H1 (cell line): Measurements from ENCODE around the gene UBN1. TPM values are rescaled to one million over a fixed set of nuclear protein-coding genes. Genes with fewer than 3 reads are reported as not detected.

ENCODE experiments used
- CTCF ChIA-PET: fragments of 300-600 bp; sonication (Branson Sonifier 250); formaldehyde crosslinking; loops from one replicate; lab custom pipeline; 2021; ENCODE audit not compliant: partially characterized antibody; lab: Charles Lee
- POLR2A ChIA-PET: fragments of 300-600 bp; sonication (Branson Sonifier 250); formaldehyde crosslinking; loops from one replicate; lab custom pipeline; 2021; ENCODE audit warnings: inconsistent platforms; ENCODE audit not compliant: partially characterized antibody; lab: Charles Lee
- DNase-seq, 2 experiments: peaks; one replicate each; pipeline versions ENCODE4 v3.0.0 to v3.0.0-alpha.2; 2010 to 2022; ENCODE audit warnings: low spot score in 2 of 2, low read depth in 1 of 2, mixed read lengths in 1 of 2
- FAIRE-seq: peaks from 2 replicates; lab custom pipeline; 2011; peaks lifted over from hg19 to GRCh38; lab: Jason Lieb, UNC
- H2AFZ ChIP-seq: 2 replicates; pipeline ENCODE4 v1.8.1; 2012; ENCODE audit warnings: low read length, inconsistent platforms
- H2AK5ac ChIP-seq: 2 replicates; pipeline ENCODE4 v1.6.1; 2013; ENCODE audit warnings: low read depth, low read length
- H2BK120ac ChIP-seq: replicated peaks from 2 replicates; pipeline ENCODE3; 2013; ENCODE audit warnings: low read depth, low read length, inconsistent platforms
- H2BK12ac ChIP-seq: 2 replicates; pipeline ENCODE4 v1.6.1; 2013; ENCODE audit warnings: low read depth, low read length
- H2BK15ac ChIP-seq: 2 replicates; pipeline ENCODE4 v1.6.1; 2013; ENCODE audit warnings: low read length
- H2BK20ac ChIP-seq: 2 replicates; pipeline ENCODE4 v1.6.1; 2013; ENCODE audit warnings: low read length
- H2BK5ac ChIP-seq: 2 replicates; pipeline ENCODE4 v1.6.1; 2013; ENCODE audit warnings: low read depth, low read length
- H3K14ac ChIP-seq: 2 replicates; pipeline ENCODE4 v1.6.1; 2013; ENCODE audit warnings: inconsistent platforms; ENCODE audit not compliant: insufficient read length
- H3K18ac ChIP-seq: 2 replicates; pipeline ENCODE4 v1.6.1; 2013; ENCODE audit warnings: low read length; ENCODE audit errors: extremely low read depth
- H3K23ac ChIP-seq: 2 replicates; pipeline ENCODE4 v1.6.1; 2013; ENCODE audit warnings: inconsistent platforms; ENCODE audit not compliant: insufficient read length
- H3K23me2 ChIP-seq: 2 replicates; pipeline ENCODE4 v1.6.1; 2013; ENCODE audit warnings: low read depth, low read length
- H3K27ac ChIP-seq: 2 replicates; pipeline ENCODE4 v1.6.1; 2011; ENCODE audit warnings: low read depth, low read length, inconsistent platforms
- H3K27me3 ChIP-seq, 4 experiments: replicated peaks in 1 of 4; 1 replicate in 1 of 4; 2 replicates in 3 of 4; pipeline versions ENCODE4 v1.6.1 to v1.8.1; 2011 to 2013; ENCODE audit warnings: low read length in 3 of 4, mild to moderate bottlenecking in 3 of 4, inconsistent platforms in 2 of 4, mixed read lengths in 2 of 4, moderate library complexity in 1 of 4; ENCODE audit not compliant: control insufficient read depth in 3 of 4, insufficient read depth in 3 of 4; ENCODE audit errors: extremely low read depth in 1 of 4
- H3K36me3 ChIP-seq, 4 experiments: 2 replicates each; pipeline versions ENCODE4 v1.6.1 to v1.8.1; 2011 to 2013; ENCODE audit warnings: mild to moderate bottlenecking in 4 of 4, low read length in 3 of 4, moderate library complexity in 2 of 4, control low read depth in 1 of 4, inconsistent platforms in 1 of 4; ENCODE audit not compliant: insufficient read depth in 4 of 4, control insufficient read depth in 2 of 4
- H3K4ac ChIP-seq: replicated peaks from 2 replicates; pipeline ENCODE3; 2013; ENCODE audit warnings: low read length, low read depth, mixed read lengths, inconsistent platforms; ENCODE audit not compliant: insufficient read length
- H3K4me1 ChIP-seq, 4 experiments: replicated peaks in 1 of 4; 1 replicate in 1 of 4; 2 replicates in 3 of 4; pipeline versions ENCODE4 v1.6.1 to v1.8.1; 2011 to 2013; ENCODE audit warnings: low read length in 3 of 4, inconsistent platforms in 2 of 4, mixed read lengths in 1 of 4; ENCODE audit not compliant: insufficient read depth in 4 of 4, control insufficient read depth in 3 of 4
- H3K4me2 ChIP-seq, 2 experiments: 2 replicates each; pipeline versions ENCODE4 v1.6.1 to v1.8.1; 2011 to 2013; ENCODE audit warnings: low read depth in 2 of 2, low read length in 2 of 2, control low read depth in 1 of 2, inconsistent platforms in 1 of 2, mild to moderate bottlenecking in 1 of 2; ENCODE audit not compliant: insufficient read depth in 1 of 2
- H3K4me3 ChIP-seq, 4 experiments: fragments of 200-600, 300-600 bp in 1 of 4; sonication (generic), shearing (Covaris generic), sonication (Bioruptor Twin) in 1 of 4; 2 replicates each; pipeline versions ENCODE4 v1.5.1 to v1.8.1; 2011 to 2016; ENCODE audit warnings: low read length in 4 of 4, low read depth in 3 of 4, control low read depth in 2 of 4, inconsistent platforms in 2 of 4, mild to moderate bottlenecking in 2 of 4, mixed read lengths in 1 of 4, moderate library complexity in 1 of 4; ENCODE audit not compliant: insufficient read depth in 2 of 4; ENCODE audit errors: extremely low read depth in 1 of 4
- H3K56ac ChIP-seq: replicated peaks from 2 replicates; pipeline ENCODE3; 2013; ENCODE audit warnings: low read depth, mild to moderate bottlenecking, mixed read lengths, low read length, inconsistent platforms; ENCODE audit not compliant: insufficient read length
- H3K79me1 ChIP-seq: 2 replicates; pipeline ENCODE4 v1.6.1; 2013; ENCODE audit warnings: low read depth, low read length, control low read depth
- H3K79me2 ChIP-seq, 2 experiments: 2 replicates each; pipeline versions ENCODE4 v1.6.1 to v1.8.1; 2012 to 2013; ENCODE audit warnings: low read length in 2 of 2, mild to moderate bottlenecking in 2 of 2, inconsistent platforms in 1 of 2; ENCODE audit not compliant: insufficient read depth in 2 of 2, control insufficient read depth in 1 of 2
- H3K9ac ChIP-seq, 4 experiments: replicated peaks in 1 of 4; 1 replicate in 1 of 4; 2 replicates in 3 of 4; pipeline versions ENCODE4 v1.6.1 to v1.8.1; 2011 to 2013; ENCODE audit warnings: low read depth in 3 of 4, low read length in 3 of 4, control low read depth in 2 of 4, mild to moderate bottlenecking in 2 of 4, moderate library complexity in 2 of 4, inconsistent platforms in 1 of 4; ENCODE audit errors: extremely low read depth in 1 of 4
- H3K9me3 ChIP-seq, 2 experiments: 2 replicates each; pipeline versions ENCODE4 v1.6.1 to v1.8.1; 2012 to 2013; ENCODE audit warnings: mild to moderate bottlenecking in 2 of 2, moderate library complexity in 2 of 2, control low read depth in 1 of 2, inconsistent platforms in 1 of 2, low read depth in 1 of 2, low read length in 1 of 2, mixed read lengths in 1 of 2; ENCODE audit not compliant: insufficient read depth in 2 of 2
- H4K20me1 ChIP-seq, 2 experiments: replicated peaks in 1 of 2; 2 replicates each; pipeline versions ENCODE3 to v1.8.1; 2011 to 2013; ENCODE audit warnings: inconsistent platforms in 2 of 2, low read length in 2 of 2, mild to moderate bottlenecking in 1 of 2; ENCODE audit not compliant: insufficient read depth in 2 of 2, control insufficient read depth in 1 of 2
- H4K5ac ChIP-seq: 2 replicates; pipeline ENCODE4 v1.6.1; 2013; ENCODE audit warnings: low read length, low read depth, mixed read lengths, inconsistent platforms; ENCODE audit not compliant: insufficient read length
- H4K8ac ChIP-seq: 2 replicates; pipeline ENCODE4 v1.8.0; 2013; ENCODE audit warnings: mild to moderate bottlenecking, moderate library complexity, low read length, inconsistent platforms; ENCODE audit not compliant: insufficient read depth; ENCODE audit errors: extremely low read depth
- H4K91ac ChIP-seq: replicated peaks from 2 replicates; pipeline ENCODE3; 2013; ENCODE audit warnings: low read length, mixed read lengths, inconsistent platforms; ENCODE audit not compliant: insufficient read length
- ASH2L ChIP-seq: fragments of 200-600, 300-600 bp; sonication (generic); IDR thresholded peaks from one replicate; pipeline ENCODE4 v1.7.1; 2017; ENCODE audit warnings: low read length
- CHD2 ChIP-seq: IDR thresholded peaks from 2 replicates; pipeline ENCODE4 v1.6.1; 2012; ENCODE audit warnings: low read length, improper control_type of control experiment
- JUN ChIP-seq: IDR thresholded peaks from 2 replicates; pipeline ENCODE4 v1.6.1; 2011; ENCODE audit warnings: low read depth, mild to moderate bottlenecking, improper control_type of control experiment, low read length
- JUND ChIP-seq: IDR thresholded peaks from 2 replicates; pipeline ENCODE4 v1.6.1; 2011; ENCODE audit warnings: mild to moderate bottlenecking, improper control_type of control experiment, low read length
- PHF8 ChIP-seq: fragments of 200-600 bp; sonication (generic); conservative IDR thresholded peaks from 2 replicates; pipeline ENCODE4 v1.7.1; 2012; ENCODE audit warnings: low read depth, mild to moderate bottlenecking, inconsistent platforms, low read length, moderate library complexity
- RAD21 ChIP-seq, 2 experiments: IDR thresholded peaks in 1 of 2; conservative IDR thresholded peaks in 1 of 2; 2 replicates each; pipeline ENCODE4 v1.6.1; 2011; ENCODE audit warnings: low read depth in 2 of 2, low read length in 2 of 2, improper control_type of control experiment in 1 of 2, inconsistent platforms in 1 of 2, mild to moderate bottlenecking in 1 of 2, moderate library complexity in 1 of 2
- RNF2 ChIP-seq: fragments of 200-900, 300-1000 bp; sonication (generic); IDR thresholded peaks from 2 replicates; pipeline ENCODE4 v1.7.1; 2016; ENCODE audit warnings: borderline replicate concordance, low read depth, mild to moderate bottlenecking, antibody characterized with exemption, low read length; ENCODE audit not compliant: poor library complexity, severe bottlenecking; ENCODE audit errors: missing control alignments
- RXRA ChIP-seq: IDR thresholded peaks from 2 replicates; pipeline ENCODE4 v1.6.1; 2011; ENCODE audit warnings: low read depth, mild to moderate bottlenecking, low read length, moderate library complexity; ENCODE audit not compliant: insufficient read depth
- SIRT6 ChIP-seq: IDR thresholded peaks from one replicate; pipeline ENCODE4 v1.7.1; 2012; ENCODE audit warnings: low read length, inconsistent platforms
- SIX5 ChIP-seq: IDR thresholded peaks from 2 replicates; pipeline ENCODE4 v1.6.1; 2011; ENCODE audit warnings: mild to moderate bottlenecking, low read depth, low read length
- SP1 ChIP-seq: IDR thresholded peaks from 2 replicates; pipeline ENCODE4 v1.6.1; 2011; ENCODE audit warnings: low read depth, low read length
- SRF ChIP-seq: IDR thresholded peaks from 2 replicates; pipeline ENCODE4 v1.6.1; 2011; ENCODE audit warnings: mild to moderate bottlenecking, low read depth, low read length, moderate library complexity
- TAF1 ChIP-seq: IDR thresholded peaks from 2 replicates; pipeline ENCODE4 v1.6.1; 2011; ENCODE audit warnings: mild to moderate bottlenecking, low read depth, low read length
- TCF12 ChIP-seq: IDR thresholded peaks from 2 replicates; pipeline ENCODE4 v1.6.1; 2011; ENCODE audit warnings: low read depth, mild to moderate bottlenecking, low read length
- ZNF274 ChIP-seq: IDR thresholded peaks from 2 replicates; pipeline ENCODE4 v1.7.0; 2012; ENCODE audit warnings: low read length, borderline replicate concordance; ENCODE audit errors: extremely low read depth
- whole genome bisulfite sequencing, 2 experiments: shearing (Covaris generic) in 1 of 2; methylation state at CpG; one replicate each; pipeline versions ENCODE4 v1.1.6 to v1.1.7; 2013 to 2015; ENCODE audit warnings: low lambda C conversion rate in 2 of 2, mixed read lengths in 2 of 2, inconsistent platforms in 1 of 2, low coverage in 1 of 2, missing lambda C conversion rate in 1 of 2; ENCODE audit not compliant: insufficient replicate concordance in 2 of 2, insufficient coverage in 1 of 2, insufficient read length in 1 of 2; ENCODE audit errors: extremely low coverage in 1 of 2, missing lambda C conversion rate in 1 of 2; 5-methylcytosine and 5-hydroxymethylcytosine counted together
- polyA plus RNA-seq, 7 experiments: library from polyadenylated mRNA; depleted of rRNA in 3 of 7; stranded (reverse) in 5 of 7; unstranded in 2 of 7; fragments of >200 nt in 5 of 7; fragments of 200-250 nt in 2 of 7; gene quantifications; 1 replicate in 5 of 7; 2 replicates in 1 of 7; 4 replicates in 1 of 7; pipeline versions ENCODE4 v1.2.1 to v1.2.3, GENCODE V29; 2011 to 2013; ENCODE audit warnings: missing spikeins in 2 of 7, mixed read lengths in 2 of 7
- total RNA-seq: library from RNA; stranded (reverse); fragmentation: NEBNext Ultra II Directional; extraction: Animal tissue kit (Norgen Biotek cat#: 25700); gene quantifications from 2 replicates; pipeline ENCODE4 v1.2.1, GENCODE V29; 2021

Gene UBN1
- total and polyA plus RNA-seq, 2 of the 8 experiments (the other 6 are each of a cell fraction or from before 2014, with no cell fraction given): 16.2 to 37.0 TPM

GRCh38 chr16:4927661-4928060 is 80.4 kb downstream of the UBN1 start:
- no peak overlapping the region for H4K8ac ChIP-seq
- H3K4me1 ChIP-seq: peaks cover 0 to 8% (median 3%) of the 10 kb centered on the region in 4 experiments; a peak in 4 of 7 replicates
- peaks cover 0 to 12% of the 10 kb centered on the region in 2 experiments for H4K20me1 ChIP-seq
- no peak overlapping the region for H2BK120ac ChIP-seq
- POLR2A ChIA-PET: interaction anchor here (3.0 kb wide), 1 partner anchor 8 kb away, joined by 11 read pairs; no protein-coding TSS in a partner anchor
- no peaks in the 10 kb centered on the region for H3K23me2 ChIP-seq
- peaks cover 4 to 5% of the 10 kb centered on the region in 2 experiments; a peak in 2 of 4 replicates for H3K9me3 ChIP-seq
- no peak overlapping the region for H2BK12ac ChIP-seq
- DNase-seq: no peak
- H3K18ac ChIP-seq: no peak overlapping the region
- H2AK5ac ChIP-seq: no peak overlapping the region
- H3K4me2 ChIP-seq: no peak overlapping the region
- H2AFZ ChIP-seq: no peak overlapping the region
- H3K79me2 ChIP-seq: peaks cover 0 to 6% of the 10 kb centered on the region in 2 experiments; a peak in 2 of 4 replicates
- H4K5ac ChIP-seq: no peak overlapping the region
- peaks cover 4% of the 10 kb centered on the region for H3K79me1 ChIP-seq
- H3K36me3 ChIP-seq: peaks cover 0 to 8% (median 2%) of the 10 kb centered on the region in 4 experiments; a peak in 3 of 8 replicates
- FAIRE-seq: no peak
- H2BK5ac ChIP-seq: no peak overlapping the region
- WGBS, 2 experiments: 75% methylated on average over 2 of the region's 2 CpGs; no CpG with 5 or more reads in 1 of the 2 experiments
- H3K56ac ChIP-seq: no peak overlapping the region
- H3K4ac ChIP-seq: no peak overlapping the region
- H3K27me3 ChIP-seq: no peaks in the 10 kb centered on the region; a peak in 1 of 7 replicates
- H2BK20ac ChIP-seq: no peak overlapping the region
- no peak overlapping the region for H3K23ac ChIP-seq
- H3K14ac ChIP-seq: no peak overlapping the region
- no peak overlapping the region for H3K9ac ChIP-seq
- no peak overlapping the region for H3K27ac ChIP-seq
- CTCF ChIA-PET: interaction anchor here (0.7 to 1.1 kb wide), 3 partner anchors 9 to 245 kb away, joined by 3 read pairs; no protein-coding TSS in a partner anchor
- H2BK15ac ChIP-seq: no peak overlapping the region
- no peak overlapping the region for H4K91ac ChIP-seq
- H3K4me3 ChIP-seq: no peak overlapping the region
- TF ChIP-seq TCF12: no peak
- TF ChIP-seq ASH2L: no peak
- no peak for TF ChIP-seq SRF
- TF ChIP-seq TAF1: no peak
- no peak for TF ChIP-seq PHF8
- TF ChIP-seq RAD21 (IDR thresholded peaks at IDR 0.05 in 1 of 2, conservative IDR thresholded peaks at IDR 0.05 in 1 of 2; ENCODE audit: low read depth in 2 of 2, low read length in 2 of 2): no peak
- no peak for TF ChIP-seq ZNF274
- TF ChIP-seq SIRT6: no peak
- TF ChIP-seq JUN: no peak
- TF ChIP-seq CHD2: no peak
- TF ChIP-seq RXRA: no peak
- no peak for TF ChIP-seq SIX5
- TF ChIP-seq SP1: no peak
- no peak for TF ChIP-seq RNF2
- no peak for TF ChIP-seq JUND
